ENCODE results near the gene FAM234A. TPM values are rescaled to one million over a fixed set of nuclear protein-coding genes. Genes with fewer than 3 reads are reported as not detected.

Gene FAM234A
- 100 to 1,000 TPM; 123 to 130 TPM for total RNA-seq
- 85.6 TPM for polyA plus RNA-seq (2013, experiment 1 of 2)
- 78.2 TPM for polyA plus RNA-seq (2013, experiment 2 of 2)
- long read RNA-seq, experiment 1, transcript FAM234A-203 (13 exons, 3,213 nt): major isoform, 11 of 54 reads
- long read RNA-seq, experiment 1, partial matches to known transcripts: 37 of 54 reads
- long read RNA-seq, experiment 1, other reads (novel, unspliced or antisense): 6 of 54 reads
- long read RNA-seq, experiment 2, transcript FAM234A-203 (13 exons, 3,213 nt): major isoform, 241 of 378 reads
- long read RNA-seq, experiment 2, partial matches to known transcripts: 56 of 378 reads
- long read RNA-seq, experiment 2, other reads (novel, unspliced or antisense): 80 of 378 reads
- long read RNA-seq, experiment 3, transcript FAM234A-203 (13 exons, 3,213 nt): major isoform, 617 of 963 reads
- long read RNA-seq, experiment 3, partial matches to known transcripts: 116 of 963 reads
- long read RNA-seq, experiment 3, other reads (novel, unspliced or antisense): 229 of 963 reads
- long read RNA-seq, experiment 4, transcript FAM234A-203 (13 exons, 3,213 nt): major isoform, 18 of 30 reads
- long read RNA-seq, experiment 4, partial matches to known transcripts: 5 of 30 reads
- long read RNA-seq, experiment 4, other reads (novel, unspliced or antisense): 7 of 30 reads

- 0 to 1% methylated on average over 32 to 85 of the region's 85 CpGs for WGBS, 2 experiments (ENCODE audit: insufficient coverage in 1 of 2, insufficient read length in 1 of 2)
- H3K27me3 ChIP-seq (ENCODE audit: control insufficient read depth, insufficient read depth, low read length, poor library complexity, severe bottlenecking): no peaks in the 10 kb centered on the region
- Mint-ChIP-seq H3K27me3 (ENCODE audit: insufficient read depth) (no peaks in the 10 kb centered on the region), H3K27ac (peak within 1 kb of the TSS; percentile 99), H3K4me1 (no peaks in the 10 kb centered on the region), H3K4me3 (peak within 1 kb of the TSS; percentile 85), H3K36me3 (ENCODE audit: low read depth) (peaks cover 8% of the 10 kb centered on the region), H3K9me3 (peaks cover 2% of the 10 kb centered on the region)
- peak within 1 kb of the TSS; percentile 92 for H3K27ac ChIP-seq (ENCODE audit: low read depth, low read length)
- peak; percentile 97 for DNase-seq
- peak within 1 kb of the TSS; percentile 84 for H3K4me3 ChIP-seq (ENCODE audit: low read length)
- no peaks in the 10 kb centered on the region for H3K4me1 ChIP-seq (ENCODE audit: control insufficient read depth, insufficient read depth, low read length)
- H3K36me3 ChIP-seq (ENCODE audit: control insufficient read depth, insufficient read depth, low read length): no peaks in the 10 kb centered on the region
- H3K9ac ChIP-seq (ENCODE audit: extremely low read depth, low read length, poor library complexity, severe bottlenecking): peak within 1 kb of the TSS; percentile 94
- H3K9me3 ChIP-seq (ENCODE audit: control insufficient read depth, low read length): no peaks in the 10 kb centered on the region
- peak; percentile 71 for TF ChIP-seq CTCF (conservative IDR thresholded peaks at IDR 0.05)
Observed at GRCh38 chr16:234468-235305, at the start of gene FAM234A. Gene FAM234A, plus strand, starts transcription at chr16:234821. Its CDS starts 19,593 bp downstream, at chr16:254414.

- no peak for TF ChIP-seq CTCF (conservative IDR thresholded peaks at IDR 0.05)
- H3K9me3 Mint-ChIP-seq: no peaks in the 10 kb centered on the region
- Histone ChIP-seq H3K36me3 (ENCODE audit: control insufficient read depth, insufficient read depth, low read length) (peaks cover 45% of the 10 kb centered on the region), H3K9ac (ENCODE audit: extremely low read depth, low read length, poor library complexity, severe bottlenecking) (no peak overlapping the region), H3K27ac (ENCODE audit: low read depth, low read length) (no peak overlapping the region), H3K9me3 (ENCODE audit: control insufficient read depth, low read length) (no peaks in the 10 kb centered on the region), H3K4me3 (ENCODE audit: low read length) (no peak overlapping the region), H3K27me3 (ENCODE audit: control insufficient read depth, insufficient read depth, low read length, poor library complexity, severe bottlenecking) (peaks cover 10% of the 10 kb centered on the region), H3K4me1 (ENCODE audit: control insufficient read depth, insufficient read depth, low read length) (no peaks in the 10 kb centered on the region)
- H3K27ac Mint-ChIP-seq: no peak overlapping the region
- no peaks in the 10 kb centered on the region for H3K4me1 Mint-ChIP-seq
- H3K4me3 Mint-ChIP-seq: no peak overlapping the region
- peaks cover 2% of the 10 kb centered on the region for H3K27me3 Mint-ChIP-seq (ENCODE audit: insufficient read depth)
- no peak for DNase-seq
- WGBS, 2 experiments (ENCODE audit: insufficient coverage in 1 of 2, insufficient read length in 1 of 2): 95% methylated on average over 11 to 13 of the region's 13 CpGs
- H3K36me3 Mint-ChIP-seq (ENCODE audit: low read depth): peaks cover 47% of the 10 kb centered on the region
Observed at GRCh38 chr16:185213-185612, 49.4 kb upstream of the FAM234A start.

- no peak overlapping the region for H3K4me3 Mint-ChIP-seq
- Histone ChIP-seq H3K27me3 (ENCODE audit: control insufficient read depth, insufficient read depth, low read length, poor library complexity, severe bottlenecking) (peaks cover 5% of the 10 kb centered on the region), H3K36me3 (ENCODE audit: control insufficient read depth, insufficient read depth, low read length) (peaks cover 50% of the 10 kb centered on the region), H3K4me3 (ENCODE audit: low read length) (no peak overlapping the region), H3K27ac (ENCODE audit: low read depth, low read length) (no peak overlapping the region), H3K9me3 (ENCODE audit: control insufficient read depth, low read length) (no peaks in the 10 kb centered on the region), H3K9ac (ENCODE audit: extremely low read depth, low read length, poor library complexity, severe bottlenecking) (no peak overlapping the region), H3K4me1 (ENCODE audit: control insufficient read depth, insufficient read depth, low read length) (no peaks in the 10 kb centered on the region)
- H3K27me3 Mint-ChIP-seq (ENCODE audit: insufficient read depth): peaks cover 2% of the 10 kb centered on the region
- H3K4me1 Mint-ChIP-seq: no peaks in the 10 kb centered on the region
- no peaks in the 10 kb centered on the region for H3K9me3 Mint-ChIP-seq
- H3K27ac Mint-ChIP-seq: no peak overlapping the region
- no peak for DNase-seq
- no peak for TF ChIP-seq CTCF (conservative IDR thresholded peaks at IDR 0.05)
- H3K36me3 Mint-ChIP-seq (ENCODE audit: low read depth): peaks cover 52% of the 10 kb centered on the region
- 90 to 97% methylated on average over 2 to 5 of the region's 11 CpGs for WGBS, 2 experiments (ENCODE audit: insufficient coverage in 1 of 2, insufficient read length in 1 of 2)
Observed at GRCh38 chr16:185691-186090, 48.9 kb upstream of the FAM234A start.
